ENCODE results near the gene NFYA.
"Not testable (repeated sequence)": the region's sequence is repeated elsewhere in the genome, so short reads cannot be mapped to it uniquely, and the experiment has no call there.

DNA sequence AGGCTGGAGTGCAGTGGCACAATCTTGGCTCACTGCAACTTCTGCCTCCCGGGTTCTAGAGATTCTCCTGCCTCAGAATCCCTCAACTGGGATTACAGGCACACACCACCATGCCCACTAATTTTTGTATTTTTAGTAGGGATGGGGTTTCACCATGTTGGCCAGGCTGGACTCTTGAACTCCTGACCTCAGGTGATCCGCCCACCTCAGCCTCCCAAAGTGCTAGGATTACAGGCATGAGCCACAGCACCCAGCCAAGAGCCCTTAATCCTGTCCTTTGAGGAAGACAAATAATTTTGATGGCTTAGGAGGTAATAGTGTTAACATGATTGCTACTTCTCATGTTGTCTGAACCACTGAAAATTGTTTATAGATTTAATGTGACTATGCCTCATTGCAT, 42.3 kb downstream of the NFYA start:
- TF ChIP-seq, protein P1, sequence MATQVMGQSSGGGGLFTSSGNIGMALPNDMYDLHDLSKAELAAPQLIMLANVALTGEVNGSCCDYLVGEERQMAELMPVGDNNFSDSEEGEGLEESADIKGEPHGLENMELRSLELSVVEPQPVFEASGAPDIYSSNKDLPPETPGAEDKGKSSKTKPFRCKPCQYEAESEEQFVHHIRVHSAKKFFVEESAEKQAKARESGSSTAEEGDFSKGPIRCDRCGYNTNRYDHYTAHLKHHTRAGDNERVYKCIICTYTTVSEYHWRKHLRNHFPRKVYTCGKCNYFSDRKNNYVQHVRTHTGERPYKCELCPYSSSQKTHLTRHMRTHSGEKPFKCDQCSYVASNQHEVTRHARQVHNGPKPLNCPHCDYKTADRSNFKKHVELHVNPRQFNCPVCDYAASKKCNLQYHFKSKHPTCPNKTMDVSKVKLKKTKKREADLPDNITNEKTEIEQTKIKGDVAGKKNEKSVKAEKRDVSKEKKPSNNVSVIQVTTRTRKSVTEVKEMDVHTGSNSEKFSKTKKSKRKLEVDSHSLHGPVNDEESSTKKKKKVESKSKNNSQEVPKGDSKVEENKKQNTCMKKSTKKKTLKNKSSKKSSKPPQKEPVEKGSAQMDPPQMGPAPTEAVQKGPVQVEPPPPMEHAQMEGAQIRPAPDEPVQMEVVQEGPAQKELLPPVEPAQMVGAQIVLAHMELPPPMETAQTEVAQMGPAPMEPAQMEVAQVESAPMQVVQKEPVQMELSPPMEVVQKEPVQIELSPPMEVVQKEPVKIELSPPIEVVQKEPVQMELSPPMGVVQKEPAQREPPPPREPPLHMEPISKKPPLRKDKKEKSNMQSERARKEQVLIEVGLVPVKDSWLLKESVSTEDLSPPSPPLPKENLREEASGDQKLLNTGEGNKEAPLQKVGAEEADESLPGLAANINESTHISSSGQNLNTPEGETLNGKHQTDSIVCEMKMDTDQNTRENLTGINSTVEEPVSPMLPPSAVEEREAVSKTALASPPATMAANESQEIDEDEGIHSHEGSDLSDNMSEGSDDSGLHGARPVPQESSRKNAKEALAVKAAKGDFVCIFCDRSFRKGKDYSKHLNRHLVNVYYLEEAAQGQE (IDR thresholded peaks at IDR 0.05), result not testable (repeated sequence)
- TF ChIP-seq TAF1 (conservative IDR thresholded peaks at IDR 0.05); YY1 (IDR thresholded peaks at IDR 0.05); JUND (IDR thresholded peaks at IDR 0.05); RAD21 (IDR thresholded peaks at IDR 0.05): not testable (repeated sequence)
- TF ChIP-seq, protein P2, sequence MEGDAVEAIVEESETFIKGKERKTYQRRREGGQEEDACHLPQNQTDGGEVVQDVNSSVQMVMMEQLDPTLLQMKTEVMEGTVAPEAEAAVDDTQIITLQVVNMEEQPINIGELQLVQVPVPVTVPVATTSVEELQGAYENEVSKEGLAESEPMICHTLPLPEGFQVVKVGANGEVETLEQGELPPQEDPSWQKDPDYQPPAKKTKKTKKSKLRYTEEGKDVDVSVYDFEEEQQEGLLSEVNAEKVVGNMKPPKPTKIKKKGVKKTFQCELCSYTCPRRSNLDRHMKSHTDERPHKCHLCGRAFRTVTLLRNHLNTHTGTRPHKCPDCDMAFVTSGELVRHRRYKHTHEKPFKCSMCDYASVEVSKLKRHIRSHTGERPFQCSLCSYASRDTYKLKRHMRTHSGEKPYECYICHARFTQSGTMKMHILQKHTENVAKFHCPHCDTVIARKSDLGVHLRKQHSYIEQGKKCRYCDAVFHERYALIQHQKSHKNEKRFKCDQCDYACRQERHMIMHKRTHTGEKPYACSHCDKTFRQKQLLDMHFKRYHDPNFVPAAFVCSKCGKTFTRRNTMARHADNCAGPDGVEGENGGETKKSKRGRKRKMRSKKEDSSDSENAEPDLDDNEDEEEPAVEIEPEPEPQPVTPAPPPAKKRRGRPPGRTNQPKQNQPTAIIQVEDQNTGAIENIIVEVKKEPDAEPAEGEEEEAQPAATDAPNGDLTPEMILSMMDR (IDR thresholded peaks at IDR 0.05; ENCODE audit: low read depth, low read length, missing input control), result not testable (repeated sequence)
- TF ChIP-seq, protein P3, sequence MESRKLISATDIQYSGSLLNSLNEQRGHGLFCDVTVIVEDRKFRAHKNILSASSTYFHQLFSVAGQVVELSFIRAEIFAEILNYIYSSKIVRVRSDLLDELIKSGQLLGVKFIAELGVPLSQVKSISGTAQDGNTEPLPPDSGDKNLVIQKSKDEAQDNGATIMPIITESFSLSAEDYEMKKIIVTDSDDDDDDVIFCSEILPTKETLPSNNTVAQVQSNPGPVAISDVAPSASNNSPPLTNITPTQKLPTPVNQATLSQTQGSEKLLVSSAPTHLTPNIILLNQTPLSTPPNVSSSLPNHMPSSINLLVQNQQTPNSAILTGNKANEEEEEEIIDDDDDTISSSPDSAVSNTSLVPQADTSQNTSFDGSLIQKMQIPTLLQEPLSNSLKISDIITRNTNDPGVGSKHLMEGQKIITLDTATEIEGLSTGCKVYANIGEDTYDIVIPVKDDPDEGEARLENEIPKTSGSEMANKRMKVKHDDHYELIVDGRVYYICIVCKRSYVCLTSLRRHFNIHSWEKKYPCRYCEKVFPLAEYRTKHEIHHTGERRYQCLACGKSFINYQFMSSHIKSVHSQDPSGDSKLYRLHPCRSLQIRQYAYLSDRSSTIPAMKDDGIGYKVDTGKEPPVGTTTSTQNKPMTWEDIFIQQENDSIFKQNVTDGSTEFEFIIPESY (IDR thresholded peaks at IDR 0.05), result not testable (repeated sequence)
